H54 (cell line): ENCODE results near the gene PROCA1.

Experiments used
- DNase-seq: peaks from one replicate; pipeline ENCODE4 v3.0.0; 2011; ENCODE audit warnings: low spot score, mixed read lengths; ENCODE audit not compliant: insufficient read length
- FAIRE-seq: peaks from 3 replicates; lab custom pipeline; 2011; peaks lifted over from hg19 to GRCh38; lab: Jason Lieb, UNC
- POLR2A ChIP-seq: IDR thresholded peaks from 2 replicates; pipeline ENCODE4 v1.6.1; 2011; ENCODE audit warnings: low read depth, mild to moderate bottlenecking, low read length

The PROCA1 gene

DNA sequence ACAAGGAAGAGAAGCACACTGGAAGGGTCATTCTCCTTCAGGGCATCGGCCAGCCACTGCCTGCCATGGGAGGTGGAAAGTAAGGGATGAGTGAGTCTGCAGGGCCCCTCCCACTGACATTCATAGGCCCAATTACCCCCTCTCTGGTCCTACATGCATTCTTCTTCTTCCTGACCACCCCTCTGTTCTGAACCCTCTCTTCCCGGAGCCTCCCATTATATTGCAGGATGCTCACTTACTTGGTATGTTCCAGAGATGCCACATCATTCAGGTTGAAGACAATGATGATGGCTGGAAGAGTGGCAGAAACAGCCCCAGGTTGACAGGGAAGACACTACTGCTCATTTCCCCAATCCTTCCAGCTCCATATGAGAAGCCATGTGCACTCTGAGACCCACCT, 3.5 kb upstream of the PROCA1 start:
- FAIRE-seq: no peak
- no peak for DNase-seq
- TF ChIP-seq POLR2A: no peak

DNA sequence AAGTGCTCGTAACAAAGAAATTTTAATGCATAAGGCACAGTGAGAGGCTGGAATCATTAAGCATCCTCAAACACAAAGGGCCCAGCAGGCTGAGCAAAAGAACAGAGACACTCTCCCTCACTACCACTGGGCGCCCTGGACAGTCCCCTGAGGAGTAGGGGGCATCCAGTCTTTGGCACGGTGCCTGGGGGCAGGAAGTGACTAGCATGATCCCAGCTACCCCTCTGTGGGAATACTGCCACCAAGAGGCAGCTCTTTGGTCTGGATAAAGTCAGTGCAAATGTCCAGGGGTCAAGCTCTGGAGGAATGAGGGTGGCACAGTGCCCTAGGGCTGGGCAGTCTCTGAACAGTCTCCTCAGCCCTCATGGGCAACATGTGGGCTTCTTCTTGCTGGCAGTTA, 2.6 kb upstream of the PROCA1 start:
- FAIRE-seq: no peak
- no peak for TF ChIP-seq POLR2A
- no peak for DNase-seq

DNA sequence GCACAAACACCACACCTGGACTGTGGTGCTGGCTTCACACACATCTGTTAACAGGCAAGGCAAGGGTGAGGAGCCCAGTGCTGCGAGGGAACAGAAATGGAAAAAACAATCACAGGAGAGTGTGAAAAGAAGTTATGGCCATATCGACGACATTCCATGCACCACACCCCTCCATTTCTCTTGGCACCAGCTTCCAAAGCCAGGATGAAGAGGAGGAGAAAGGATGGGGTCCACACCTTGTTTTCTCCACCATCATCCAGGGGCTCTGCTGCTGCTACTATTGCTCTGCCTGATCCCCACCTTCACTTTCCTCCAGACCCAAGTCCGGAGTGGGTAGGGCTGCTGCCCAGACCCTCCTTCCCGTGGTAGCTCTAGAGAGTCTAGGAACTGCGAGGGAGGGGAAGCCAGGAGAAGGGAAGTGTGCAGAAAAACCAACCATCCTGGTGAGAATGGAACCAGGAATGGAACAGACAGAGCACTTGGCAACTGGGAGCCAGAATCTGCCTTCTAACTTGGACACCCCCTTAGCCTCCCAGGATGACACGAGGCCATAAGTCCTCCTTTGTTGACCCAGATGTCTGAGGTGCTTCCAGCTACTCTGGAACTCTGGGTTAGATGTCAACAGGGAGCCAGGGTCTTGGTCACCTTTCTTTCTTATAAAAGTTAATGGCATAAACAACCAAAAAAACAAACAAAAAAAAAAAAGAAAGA, 1.2 kb upstream of the PROCA1 start:
- no peak for TF ChIP-seq POLR2A
- FAIRE-seq: no peak
- DNase-seq: no peak

DNA sequence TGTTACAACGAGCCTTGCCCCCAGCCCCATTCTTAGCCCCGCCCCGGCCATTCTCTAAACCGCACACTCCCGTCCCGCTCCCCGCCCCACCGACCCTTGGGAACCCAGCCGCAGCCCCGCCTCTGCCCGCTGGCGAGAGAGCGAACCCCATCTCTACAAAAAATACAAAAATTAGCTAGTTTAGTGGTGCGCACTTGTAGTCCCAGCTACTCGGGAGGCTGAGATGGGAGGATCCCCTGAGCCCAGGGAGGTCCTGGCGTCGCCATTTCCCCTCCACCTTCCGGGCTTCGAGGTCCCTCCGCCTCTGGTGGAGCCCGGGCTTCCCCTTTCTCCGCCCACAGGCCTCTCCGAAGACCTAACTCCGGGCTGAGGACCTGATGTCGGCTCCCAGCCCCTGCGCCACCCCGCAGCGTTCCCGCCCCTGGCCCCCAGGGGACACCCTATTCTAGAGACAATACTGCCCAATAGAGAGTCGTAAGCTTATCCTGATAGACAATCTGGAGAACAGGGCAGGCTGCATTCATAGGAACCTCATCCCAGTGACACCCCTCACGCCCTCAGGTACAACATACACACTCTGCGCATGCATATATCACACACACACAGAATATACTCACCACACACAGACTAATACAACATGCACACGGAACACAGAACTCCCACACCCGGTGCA, 480 bp upstream of the PROCA1 start:
- DNase-seq: no peak
- TF ChIP-seq POLR2A: no peak
- no peak for FAIRE-seq

DNA sequence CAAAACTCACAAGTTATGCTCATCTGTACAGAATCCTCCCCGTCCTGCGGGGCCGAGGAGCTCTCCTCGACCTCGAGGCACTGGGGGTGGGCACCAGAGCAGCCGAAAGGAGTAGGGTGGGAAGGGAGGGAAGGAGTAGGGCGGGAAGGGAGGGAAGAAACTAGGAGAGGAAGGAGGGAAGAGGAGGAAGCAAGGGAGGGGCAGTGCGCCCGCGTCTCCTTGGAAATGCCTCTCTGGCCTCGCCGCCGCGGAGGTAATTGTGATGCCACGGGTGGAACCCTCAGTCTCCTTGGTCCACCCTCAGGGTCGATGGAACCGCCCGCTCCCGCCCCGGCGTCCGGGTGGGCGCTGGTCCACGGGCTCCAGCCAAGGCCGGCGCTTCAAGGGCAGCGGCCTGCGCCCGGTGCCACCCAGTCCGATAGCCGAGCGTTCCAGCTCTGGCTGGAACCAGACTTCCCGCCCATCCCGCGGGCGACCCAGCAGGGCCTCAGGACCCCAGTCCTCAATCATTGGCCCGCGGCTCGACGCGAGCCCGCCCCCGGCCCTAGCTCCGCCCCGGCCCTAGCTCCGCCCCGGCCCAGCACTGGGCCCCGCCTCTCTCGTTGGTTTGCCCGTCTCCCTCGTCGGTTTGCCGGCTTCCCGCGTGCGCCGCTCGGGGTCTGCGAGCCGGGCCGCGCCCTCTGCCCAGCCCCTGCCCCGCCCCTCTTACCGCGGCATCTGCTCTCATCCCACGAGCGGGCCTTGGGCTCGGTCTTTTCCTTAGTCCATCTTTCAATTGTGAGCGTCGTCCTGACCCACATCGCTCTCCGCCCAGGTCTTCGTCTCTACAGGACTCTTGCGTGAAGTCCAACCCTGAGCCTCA, 596 bp downstream of the PROCA1 start:
- FAIRE-seq (no peak), DNase-seq (peak; percentile 98)
- TF ChIP-seq POLR2A: peak; percentile 96

DNA sequence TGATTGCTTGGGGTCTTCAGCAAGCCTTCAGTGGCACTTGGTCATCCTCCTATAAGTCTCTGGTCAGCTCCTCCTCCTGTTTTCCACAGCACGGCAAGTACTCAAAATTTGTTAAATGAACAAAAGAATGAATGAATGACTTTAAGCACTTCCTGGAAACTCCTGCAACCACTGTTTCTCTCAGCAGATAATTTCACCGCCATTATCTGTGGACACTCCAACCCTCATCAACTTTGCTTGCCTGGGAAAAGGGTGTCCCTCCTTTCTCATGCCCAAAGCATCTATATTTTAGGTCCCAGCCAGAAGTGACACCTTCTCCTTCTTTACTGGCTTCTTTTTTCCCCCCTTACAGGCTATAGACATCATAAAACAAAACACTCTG, 4.4 kb downstream of the PROCA1 start:
- no peak for DNase-seq
- TF ChIP-seq POLR2A: no peak
- FAIRE-seq: no peak

DNA sequence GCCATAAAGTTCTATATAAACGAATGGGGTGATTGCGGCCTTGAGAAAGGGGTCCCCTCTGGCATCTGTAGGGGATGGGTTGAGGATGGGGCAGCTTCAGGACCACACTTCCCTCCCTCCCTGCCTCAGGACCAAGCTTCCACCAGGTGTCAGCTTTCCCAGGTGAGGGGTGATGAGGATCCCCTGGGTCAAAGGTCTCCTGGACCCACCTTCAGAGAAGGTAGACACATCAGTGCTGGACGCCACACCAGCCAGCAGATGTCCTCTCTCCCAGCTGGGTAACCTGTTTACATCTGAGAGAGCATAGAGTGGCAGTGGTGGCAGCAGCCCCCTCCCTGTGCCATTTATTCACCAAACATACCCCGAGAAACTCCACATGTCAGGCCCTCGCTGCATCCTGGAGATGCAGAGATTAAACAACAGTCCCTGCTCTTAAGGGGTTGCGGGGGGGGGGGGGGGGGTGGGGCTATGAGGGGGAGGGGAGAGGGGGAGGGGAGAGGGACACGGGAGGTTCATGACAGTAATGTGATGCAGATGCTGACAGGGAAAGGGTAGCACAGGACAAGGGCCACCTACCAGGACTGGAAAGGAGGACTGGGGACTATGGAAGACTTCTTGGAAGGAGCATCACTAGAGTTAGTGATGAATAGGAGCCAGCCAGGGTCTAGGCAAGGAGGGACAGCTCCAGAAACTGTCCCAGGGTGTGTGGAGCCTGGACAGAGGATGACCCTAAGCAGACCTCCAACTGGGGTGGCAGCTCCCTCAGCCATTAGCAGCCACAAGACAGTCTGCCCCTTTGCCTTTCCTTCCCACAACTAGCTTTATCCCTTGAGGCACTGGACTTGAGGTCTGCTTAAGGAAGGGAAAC, 5.0 kb downstream of the PROCA1 start:
- TF ChIP-seq POLR2A: no peak
- no peak for DNase-seq
- no peak for FAIRE-seq

DNA sequence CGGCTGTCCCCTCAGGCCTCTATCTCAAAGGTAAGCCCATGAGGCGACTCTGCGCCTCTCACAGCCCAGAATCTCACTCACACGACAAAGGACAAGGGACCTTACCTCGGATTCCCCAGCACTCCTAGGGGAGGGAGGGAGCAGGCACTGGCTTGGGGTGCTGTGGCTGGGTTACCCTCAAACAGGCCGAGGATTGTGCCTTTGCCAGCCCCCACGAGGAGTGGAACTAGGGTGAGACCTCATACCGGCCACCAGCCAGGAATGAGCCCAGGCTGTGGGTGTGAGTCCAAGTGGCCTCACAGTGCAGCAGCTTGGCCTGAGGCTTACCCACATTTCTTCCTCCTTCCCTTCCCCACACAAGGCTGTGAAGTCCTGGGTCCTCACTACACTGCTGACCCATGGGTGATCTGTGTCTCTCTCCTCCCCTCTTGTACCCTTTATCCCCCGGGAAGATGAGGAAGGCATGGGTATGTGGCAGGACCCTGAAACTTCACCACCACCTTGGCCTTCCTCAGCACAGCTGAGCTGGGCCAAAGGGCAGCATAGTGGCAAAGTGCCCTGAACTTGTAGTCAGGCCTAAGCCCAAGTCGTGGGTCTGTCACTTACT, 5.9 kb downstream of the PROCA1 start:
- no peak for TF ChIP-seq POLR2A
- DNase-seq (no peak), FAIRE-seq (no peak)

DNA sequence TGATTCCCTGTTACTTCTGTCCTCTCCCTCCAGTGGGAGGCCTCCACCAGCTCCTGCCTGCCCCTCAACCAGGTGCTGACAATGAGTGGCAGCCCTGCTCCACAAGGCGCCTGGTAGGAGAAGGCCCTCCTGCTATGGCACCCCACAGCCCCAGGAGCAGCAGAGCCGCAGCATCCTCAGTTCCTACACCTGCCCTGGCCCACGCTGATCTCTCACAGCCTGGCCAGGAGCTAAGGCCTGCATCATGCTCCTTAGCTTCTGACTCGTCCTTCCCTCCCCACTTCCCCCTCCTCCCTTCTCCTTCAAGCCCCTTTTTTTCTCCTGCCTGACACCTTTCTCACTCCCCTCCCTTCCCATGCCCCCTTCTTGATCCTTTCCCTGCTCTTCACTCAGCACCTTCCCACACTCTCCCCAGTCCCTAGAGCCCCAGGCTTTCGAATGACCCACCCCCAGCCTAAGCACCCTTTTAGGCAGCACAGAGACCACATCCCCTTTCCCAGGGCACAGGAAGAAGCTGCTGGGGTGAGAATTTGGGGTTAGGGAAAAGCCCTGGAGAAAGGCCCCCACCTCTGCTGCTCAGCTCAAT, 6.5 kb downstream of the PROCA1 start:
- TF ChIP-seq POLR2A: no peak
- FAIRE-seq (no peak), DNase-seq (no peak)

DNA sequence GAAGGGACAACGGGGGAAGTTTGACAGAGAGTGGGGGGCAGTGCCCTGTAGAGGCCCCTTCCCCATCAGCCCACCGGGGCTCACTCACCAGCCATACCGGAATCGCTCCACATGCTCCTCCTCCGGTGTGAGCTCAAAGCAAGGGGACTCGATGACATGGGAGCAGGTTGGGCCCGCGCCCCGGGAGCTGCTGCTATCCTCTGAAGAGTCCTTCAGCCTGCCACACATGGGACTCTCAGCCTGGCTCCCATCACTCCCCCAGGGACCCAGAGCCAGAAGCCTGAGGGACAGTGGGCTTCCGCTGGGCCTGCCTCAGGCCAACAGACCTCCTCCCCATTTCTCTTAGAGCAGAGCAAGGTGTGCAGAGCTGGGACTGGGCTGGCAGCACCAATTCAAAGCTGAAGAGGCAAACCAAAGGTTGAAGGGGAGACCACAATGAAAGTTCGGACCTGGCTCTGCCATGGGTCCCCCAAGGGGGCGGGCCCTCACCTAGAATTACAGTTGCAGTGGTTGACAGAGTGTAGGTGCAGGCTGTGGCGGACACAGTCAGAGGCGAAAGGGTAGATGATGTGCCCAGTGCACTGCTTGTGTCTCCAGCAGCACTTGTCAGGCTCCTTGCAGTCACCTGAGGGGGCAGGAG, 7.3 kb downstream of the PROCA1 start:
- no peak for FAIRE-seq
- no peak for DNase-seq
- no peak for TF ChIP-seq POLR2A

DNA sequence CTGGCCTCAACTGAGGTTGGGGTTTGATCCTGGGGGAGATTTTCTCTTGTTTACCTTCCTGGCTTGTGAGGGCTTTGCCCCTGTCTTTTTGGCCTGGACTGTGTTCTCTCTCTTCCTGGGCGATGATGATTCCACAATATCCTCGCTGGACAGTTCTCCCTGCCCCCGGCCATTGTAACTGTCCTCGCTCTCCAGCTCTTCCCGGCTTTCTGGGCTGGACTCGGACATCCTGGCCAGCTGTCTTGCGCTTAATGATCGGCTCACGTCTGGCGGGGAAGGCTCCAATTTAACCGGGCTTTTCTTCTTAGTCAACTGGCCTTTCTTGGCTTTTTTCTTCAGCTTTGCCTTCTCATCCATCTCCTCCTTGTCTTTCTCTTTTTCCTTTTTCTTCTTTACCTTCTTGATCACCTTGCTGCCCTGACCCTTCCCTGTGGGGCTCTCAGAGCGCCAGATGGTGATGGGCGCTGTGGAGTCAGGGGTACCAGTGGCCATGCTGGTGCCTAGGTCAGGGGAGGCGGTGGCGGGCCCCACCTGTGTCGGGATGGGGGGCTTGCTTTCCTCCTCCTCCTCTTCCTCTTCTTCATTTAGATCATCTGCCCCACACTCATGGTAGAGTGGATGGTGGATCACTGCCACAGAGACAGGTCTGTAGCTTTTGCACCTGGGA, 8.0 kb downstream of the PROCA1 start:
- FAIRE-seq (no peak), DNase-seq (no peak)
- no peak for TF ChIP-seq POLR2A

DNA sequence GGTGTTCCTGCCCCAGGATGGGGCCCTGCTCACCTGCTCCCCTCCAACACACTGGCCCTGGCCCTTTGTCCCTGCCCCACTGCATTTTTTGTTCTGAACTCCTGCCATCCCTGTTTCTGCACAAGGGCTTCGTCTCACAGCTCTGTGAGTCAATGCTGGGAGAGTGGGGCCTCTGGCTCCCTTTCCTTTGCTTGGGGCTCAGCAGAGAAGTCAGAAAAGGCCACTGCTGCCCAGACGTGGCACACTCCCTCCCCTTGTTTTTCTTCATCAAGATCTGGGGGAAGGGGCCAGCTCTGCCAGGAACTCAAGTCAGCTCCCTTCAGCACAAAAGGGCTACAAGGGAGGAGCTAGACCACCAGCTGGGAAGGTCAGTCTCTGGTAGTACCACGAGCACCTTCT, 8.9 kb downstream of the PROCA1 start:
- FAIRE-seq (no peak), DNase-seq (no peak)
- TF ChIP-seq POLR2A: no peak
